ENCODE data around the gene FAM47E. TPM values are rescaled to one million over a fixed set of nuclear protein-coding genes. Genes with fewer than 3 reads are reported as not detected.

The FAM47E gene
- polyA plus RNA-seq, 1 donor (not counting 4 experiments of a cell fraction or from before 2014, with no cell fraction given) = 0.29 TPM

DNA sequence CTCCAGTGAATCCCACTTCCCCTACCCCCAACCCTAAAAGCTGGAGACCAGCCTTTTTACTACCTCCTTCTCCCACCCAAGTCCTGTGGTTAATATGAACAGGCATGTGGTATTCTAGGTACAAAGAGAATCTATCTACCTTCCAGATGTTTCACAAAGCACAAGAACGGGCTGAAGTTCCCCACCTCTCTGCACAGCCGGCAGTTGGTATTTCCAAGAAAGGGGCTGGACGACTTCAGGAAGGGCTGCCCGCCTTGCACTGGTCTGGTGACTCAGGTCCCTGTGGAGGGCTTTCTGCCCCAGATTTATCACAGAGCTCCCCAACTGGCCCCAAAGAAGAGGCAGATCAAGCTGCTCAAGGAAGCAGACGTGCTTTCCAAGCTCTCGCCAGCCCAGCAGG lies 4.5 kb downstream of the FAM47E start:
- Histone ChIP-seq H3K9ac (ENCODE audit: control insufficient read depth, extremely low read depth, insufficient read depth, low read length) (no peak overlapping the region), H3K27ac (ENCODE audit: control insufficient read depth, insufficient read depth, low read length) (no peak overlapping the region), H3K4me2 (ENCODE audit: control insufficient read depth, extremely low read depth, insufficient read depth, low read depth, low read length) (no peak overlapping the region), H3K9me1 (ENCODE audit: control insufficient read depth, extremely low read depth, insufficient read depth, low read length) (no peaks in the 10 kb centered on the region), H3K79me2 (ENCODE audit: control insufficient read depth, insufficient read depth, low read length) (no peaks in the 10 kb centered on the region), H3K9me3 (ENCODE audit: control insufficient read depth, low read depth, low read length) (no peaks in the 10 kb centered on the region), H2AFZ (ENCODE audit: control insufficient read depth, low read length) (no peak overlapping the region), H4K20me1 (ENCODE audit: control insufficient read depth, extremely low read depth, insufficient read depth, low read length) (peaks cover under 1% of the 10 kb centered on the region), H3K4me3 (ENCODE audit: control insufficient read depth in 2 of 3, extremely low read depth in 1 of 3, insufficient read depth in 2 of 3, low read depth in 1 of 3, low read length in 3 of 3) (no peak overlapping the region), H3K36me3 (ENCODE audit: control insufficient read depth in 2 of 2, extremely low read depth in 1 of 2, insufficient read depth in 2 of 2, low read length in 2 of 2) (no peaks in the 10 kb centered on the region), H3K27me3 (ENCODE audit: control insufficient read depth, extremely low read depth, insufficient read depth, low read length) (peaks cover 38% of the 10 kb centered on the region), H3K4me1 (ENCODE audit: control insufficient read depth, extremely low read depth, insufficient read depth, low read length) (peaks cover 8% of the 10 kb centered on the region)
- dilution Hi-C loops (cut with MboI; ENCODE audit: extremely low pct_ligation_motif_present, low sequenced_read_pairs) = no loop called here
- no peak for TF ChIP-seq EZH2 (IDR thresholded peaks at IDR 0.05; ENCODE audit: low read length)
- TF ChIP-seq, protein P1, sequence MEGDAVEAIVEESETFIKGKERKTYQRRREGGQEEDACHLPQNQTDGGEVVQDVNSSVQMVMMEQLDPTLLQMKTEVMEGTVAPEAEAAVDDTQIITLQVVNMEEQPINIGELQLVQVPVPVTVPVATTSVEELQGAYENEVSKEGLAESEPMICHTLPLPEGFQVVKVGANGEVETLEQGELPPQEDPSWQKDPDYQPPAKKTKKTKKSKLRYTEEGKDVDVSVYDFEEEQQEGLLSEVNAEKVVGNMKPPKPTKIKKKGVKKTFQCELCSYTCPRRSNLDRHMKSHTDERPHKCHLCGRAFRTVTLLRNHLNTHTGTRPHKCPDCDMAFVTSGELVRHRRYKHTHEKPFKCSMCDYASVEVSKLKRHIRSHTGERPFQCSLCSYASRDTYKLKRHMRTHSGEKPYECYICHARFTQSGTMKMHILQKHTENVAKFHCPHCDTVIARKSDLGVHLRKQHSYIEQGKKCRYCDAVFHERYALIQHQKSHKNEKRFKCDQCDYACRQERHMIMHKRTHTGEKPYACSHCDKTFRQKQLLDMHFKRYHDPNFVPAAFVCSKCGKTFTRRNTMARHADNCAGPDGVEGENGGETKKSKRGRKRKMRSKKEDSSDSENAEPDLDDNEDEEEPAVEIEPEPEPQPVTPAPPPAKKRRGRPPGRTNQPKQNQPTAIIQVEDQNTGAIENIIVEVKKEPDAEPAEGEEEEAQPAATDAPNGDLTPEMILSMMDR (optimal IDR thresholded peaks at IDR 0.05 in 1 of 3, IDR thresholded peaks at IDR 0.05 in 1 of 3, conservative IDR thresholded peaks at IDR 0.05 in 1 of 3; ENCODE audit: extremely low read depth in 1 of 3, insufficient read depth in 2 of 3, low read length in 3 of 3) = no peak
- FAIRE-seq (no peak), DNase-seq (ENCODE audit: low read depth, low spot score) (no peak)

DNA sequence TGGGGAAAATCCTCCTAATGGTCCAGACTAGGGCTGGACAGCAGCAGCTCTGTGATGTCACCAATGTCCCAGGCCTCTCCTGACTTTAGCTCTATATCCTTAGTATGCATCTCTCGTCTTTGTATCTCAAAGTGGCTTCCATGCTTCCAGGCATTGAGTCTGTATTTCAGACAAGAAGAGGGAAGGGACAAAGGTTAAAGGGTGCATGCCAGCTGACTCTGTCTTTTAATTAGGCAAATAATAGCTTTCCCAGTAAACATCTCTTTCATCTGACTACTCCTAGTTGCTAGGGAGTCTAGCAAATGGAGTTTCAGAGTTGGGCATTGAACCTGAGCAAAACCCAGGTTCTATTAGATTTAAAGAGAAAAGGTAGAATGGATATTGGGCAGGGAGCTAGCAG lies 5.4 kb downstream of the FAM47E start:
- Histone ChIP-seq H3K4me3 (ENCODE audit: control insufficient read depth in 2 of 3, extremely low read depth in 1 of 3, insufficient read depth in 2 of 3, low read depth in 1 of 3, low read length in 3 of 3) (no peak overlapping the region), H3K4me1 (ENCODE audit: control insufficient read depth, extremely low read depth, insufficient read depth, low read length) (no peaks in the 10 kb centered on the region), H3K9me3 (ENCODE audit: control insufficient read depth, low read depth, low read length) (no peaks in the 10 kb centered on the region), H3K27me3 (ENCODE audit: control insufficient read depth, extremely low read depth, insufficient read depth, low read length) (peaks cover 29% of the 10 kb centered on the region), H3K4me2 (ENCODE audit: control insufficient read depth, extremely low read depth, insufficient read depth, low read depth, low read length) (no peak overlapping the region), H3K79me2 (ENCODE audit: control insufficient read depth, insufficient read depth, low read length) (no peaks in the 10 kb centered on the region), H3K9me1 (ENCODE audit: control insufficient read depth, extremely low read depth, insufficient read depth, low read length) (no peaks in the 10 kb centered on the region), H4K20me1 (ENCODE audit: control insufficient read depth, extremely low read depth, insufficient read depth, low read length) (no peaks in the 10 kb centered on the region), H3K36me3 (ENCODE audit: control insufficient read depth in 2 of 2, extremely low read depth in 1 of 2, insufficient read depth in 2 of 2, low read length in 2 of 2) (no peaks in the 10 kb centered on the region), H3K9ac (ENCODE audit: control insufficient read depth, extremely low read depth, insufficient read depth, low read length) (no peak overlapping the region), H2AFZ (ENCODE audit: control insufficient read depth, low read length) (no peak overlapping the region), H3K27ac (ENCODE audit: control insufficient read depth, insufficient read depth, low read length) (no peak overlapping the region)
- FAIRE-seq (no peak), DNase-seq (ENCODE audit: low read depth, low spot score) (no peak)
- TF ChIP-seq EZH2 (IDR thresholded peaks at IDR 0.05; ENCODE audit: low read length) = no peak
- TF ChIP-seq, protein P1 (optimal IDR thresholded peaks at IDR 0.05 in 1 of 3, IDR thresholded peaks at IDR 0.05 in 1 of 3, conservative IDR thresholded peaks at IDR 0.05 in 1 of 3; ENCODE audit: extremely low read depth in 1 of 3, insufficient read depth in 2 of 3, low read length in 3 of 3) = no peak
- dilution Hi-C loops (cut with MboI; ENCODE audit: extremely low pct_ligation_motif_present, low sequenced_read_pairs) = no loop called here

Data from keratinocyte (primary cell).